ENCODE data around the gene DMRTA2.

Gene DMRTA2

GRCh38 chr1:50421768-50422674 is 1.2 kb downstream of the DMRTA2 start:
- no peaks in the 10 kb centered on the region for H3K9me3 ChIP-seq (ENCODE audit: control insufficient read depth, insufficient read depth, low read length)
- peaks cover 99% of the 10 kb centered on the region for H3K27me3 ChIP-seq (ENCODE audit: control insufficient read depth, insufficient read depth, low read length)
- H3K4me1 ChIP-seq (ENCODE audit: control insufficient read depth, insufficient read depth, low read length): peaks cover 2% of the 10 kb centered on the region
- no peak overlapping the region for H3K9ac ChIP-seq (ENCODE audit: low read depth, low read length)
- H3K36me3 ChIP-seq (ENCODE audit: control insufficient read depth, insufficient read depth, low read length): no peaks in the 10 kb centered on the region
- H3K4me3 ChIP-seq (ENCODE audit: low read depth, low read length): peak overlapping the region; percentile 56

DNA sequence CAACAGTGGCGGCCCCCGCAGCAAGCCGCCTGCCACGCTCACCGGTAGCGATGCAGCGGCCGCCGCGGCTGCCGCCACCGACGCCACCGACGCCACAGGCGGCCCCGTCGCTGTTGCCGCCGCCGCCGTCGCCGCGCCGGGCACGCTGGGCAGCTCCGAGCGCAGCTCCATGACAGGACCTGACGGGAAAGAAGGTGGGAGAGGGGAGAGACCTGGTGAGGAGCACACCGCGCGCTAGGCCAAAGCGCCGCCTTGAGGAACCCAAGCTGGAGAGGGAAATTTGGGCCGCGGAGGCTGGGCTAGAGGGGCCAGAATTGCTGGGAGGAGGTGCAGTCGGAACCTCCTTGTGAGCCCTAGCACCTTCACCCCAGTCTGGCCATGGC is 1.9 kb downstream of the DMRTA2 start:
- H3K4me3 ChIP-seq (ENCODE audit: low read depth, low read length): peak overlapping the region; percentile 41
- no peaks in the 10 kb centered on the region for H3K36me3 ChIP-seq (ENCODE audit: control insufficient read depth, insufficient read depth, low read length)
- no peaks in the 10 kb centered on the region for H3K9me3 ChIP-seq (ENCODE audit: control insufficient read depth, insufficient read depth, low read length)
- peaks cover 99% of the 10 kb centered on the region for H3K27me3 ChIP-seq (ENCODE audit: control insufficient read depth, insufficient read depth, low read length)
- peaks cover 2% of the 10 kb centered on the region for H3K4me1 ChIP-seq (ENCODE audit: control insufficient read depth, insufficient read depth, low read length)
- no peak overlapping the region for H3K9ac ChIP-seq (ENCODE audit: low read depth, low read length)

- Histone ChIP-seq H3K9ac (ENCODE audit: low read depth, low read length) (no peak overlapping the region), H3K9me3 (ENCODE audit: control insufficient read depth, insufficient read depth, low read length) (no peaks in the 10 kb centered on the region), H3K36me3 (ENCODE audit: control insufficient read depth, insufficient read depth, low read length) (no peaks in the 10 kb centered on the region), H3K4me1 (ENCODE audit: control insufficient read depth, insufficient read depth, low read length) (peaks cover 2% of the 10 kb centered on the region), H3K27me3 (ENCODE audit: control insufficient read depth, insufficient read depth, low read length) (peaks cover 99% of the 10 kb centered on the region), H3K4me3 (ENCODE audit: low read depth, low read length) (peak overlapping the region; percentile 41)
These were observed 2.4 kb downstream of the DMRTA2 start for GRCh38 chr1:50420689-50421365.

GRCh38 chr1:50419907-50420677 is 3.2 kb downstream of the DMRTA2 start:
- peaks cover 99% of the 10 kb centered on the region for H3K27me3 ChIP-seq (ENCODE audit: control insufficient read depth, insufficient read depth, low read length)
- H3K9me3 ChIP-seq (ENCODE audit: control insufficient read depth, insufficient read depth, low read length): no peaks in the 10 kb centered on the region
- no peaks in the 10 kb centered on the region for H3K36me3 ChIP-seq (ENCODE audit: control insufficient read depth, insufficient read depth, low read length)
- H3K9ac ChIP-seq (ENCODE audit: low read depth, low read length): no peak overlapping the region
- peaks cover 2% of the 10 kb centered on the region for H3K4me1 ChIP-seq (ENCODE audit: control insufficient read depth, insufficient read depth, low read length)
- H3K4me3 ChIP-seq (ENCODE audit: low read depth, low read length): peak overlapping the region; percentile 41

DNA sequence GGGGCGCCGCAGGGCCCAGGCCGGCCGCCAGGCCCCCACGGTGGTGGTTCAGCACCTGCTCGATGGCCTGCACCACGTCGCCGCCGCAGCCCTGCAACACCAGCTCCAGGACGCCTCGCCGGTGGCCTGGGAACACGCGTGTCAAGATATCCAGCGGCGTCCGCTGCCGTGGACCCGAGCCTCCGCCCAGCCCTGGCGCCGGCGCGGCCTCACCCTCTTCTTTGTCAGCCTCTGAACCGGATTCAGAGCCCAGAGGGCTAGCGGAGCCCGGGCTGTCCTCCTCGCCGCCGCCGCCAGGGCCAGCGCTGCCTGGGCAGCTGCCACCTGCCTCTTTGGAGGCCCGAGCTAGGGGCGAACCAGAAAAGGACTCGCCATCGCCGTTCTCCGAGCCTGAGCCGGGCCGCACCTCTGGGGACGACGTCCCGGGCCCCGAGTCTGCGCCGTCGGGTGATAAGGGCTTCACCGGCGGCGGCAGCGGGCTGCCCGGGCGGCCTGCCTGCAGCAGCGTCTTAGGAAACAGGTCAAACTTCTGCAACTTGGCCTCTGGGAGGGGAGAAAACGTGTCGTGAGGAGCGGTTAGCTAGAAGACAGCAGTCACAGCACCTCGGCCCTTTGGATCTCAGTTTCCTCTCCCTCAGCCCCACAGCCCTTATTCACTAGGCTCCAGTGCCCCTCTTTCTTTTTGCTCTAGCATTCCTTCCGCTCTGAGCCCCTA is 3.9 kb downstream of the DMRTA2 start:
- H3K27me3 ChIP-seq (ENCODE audit: control insufficient read depth, insufficient read depth, low read length): peaks cover 99% of the 10 kb centered on the region
- H3K9me3 ChIP-seq (ENCODE audit: control insufficient read depth, insufficient read depth, low read length): no peaks in the 10 kb centered on the region
- H3K9ac ChIP-seq (ENCODE audit: low read depth, low read length): no peak overlapping the region
- peaks cover 2% of the 10 kb centered on the region for H3K4me1 ChIP-seq (ENCODE audit: control insufficient read depth, insufficient read depth, low read length)
- H3K36me3 ChIP-seq (ENCODE audit: control insufficient read depth, insufficient read depth, low read length): no peaks in the 10 kb centered on the region
- H3K4me3 ChIP-seq (ENCODE audit: low read depth, low read length): peak overlapping the region; percentile 37

- H3K36me3 ChIP-seq (ENCODE audit: control insufficient read depth, insufficient read depth, low read length): no peaks in the 10 kb centered on the region
- H3K4me3 ChIP-seq (ENCODE audit: low read depth, low read length): peak overlapping the region; percentile 39
- H3K9ac ChIP-seq (ENCODE audit: low read depth, low read length): no peak overlapping the region
- H3K4me1 ChIP-seq (ENCODE audit: control insufficient read depth, insufficient read depth, low read length): peaks cover 2% of the 10 kb centered on the region
- peaks cover 99% of the 10 kb centered on the region for H3K27me3 ChIP-seq (ENCODE audit: control insufficient read depth, insufficient read depth, low read length)
- no peaks in the 10 kb centered on the region for H3K9me3 ChIP-seq (ENCODE audit: control insufficient read depth, insufficient read depth, low read length)
These were observed 4.6 kb downstream of the DMRTA2 start for GRCh38 chr1:50418600-50419109.

DNA sequence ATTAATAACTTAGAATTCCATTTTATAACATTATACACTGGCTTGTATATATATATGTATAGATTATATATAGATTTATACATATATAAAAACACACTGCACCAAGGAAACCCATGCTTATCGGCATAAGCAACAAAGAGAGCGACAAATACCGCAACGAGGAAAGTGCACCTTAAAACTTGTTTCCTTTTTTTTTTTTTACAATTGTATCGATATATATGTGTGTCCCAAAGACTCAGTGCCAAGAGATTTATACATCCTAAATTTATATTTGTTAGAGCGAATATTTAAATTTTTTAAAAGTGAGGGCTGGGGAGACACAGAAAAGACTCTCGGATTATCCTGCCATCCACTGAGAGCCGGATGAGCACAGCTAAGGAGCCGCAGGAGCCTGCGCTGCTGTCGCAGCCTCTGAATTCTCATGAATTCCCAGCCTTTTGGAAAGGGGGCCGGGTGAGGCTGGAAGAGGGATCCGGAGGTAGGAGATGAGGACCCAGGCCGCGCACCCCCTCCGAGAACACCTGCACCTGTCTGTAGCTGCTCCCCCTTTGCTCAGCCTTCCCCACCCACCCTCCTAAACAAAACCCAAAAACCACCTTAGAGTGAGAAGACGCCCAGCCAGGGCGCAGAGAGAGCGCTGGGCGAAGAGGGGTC is 5.2 kb downstream of the DMRTA2 start:
- H3K4me1 ChIP-seq (ENCODE audit: control insufficient read depth, insufficient read depth, low read length): peaks cover 2% of the 10 kb centered on the region
- H3K27me3 ChIP-seq (ENCODE audit: control insufficient read depth, insufficient read depth, low read length): peaks cover 99% of the 10 kb centered on the region
- H3K9me3 ChIP-seq (ENCODE audit: control insufficient read depth, insufficient read depth, low read length): no peaks in the 10 kb centered on the region
- no peak overlapping the region for H3K4me3 ChIP-seq (ENCODE audit: low read depth, low read length)
- no peaks in the 10 kb centered on the region for H3K36me3 ChIP-seq (ENCODE audit: control insufficient read depth, insufficient read depth, low read length)
- H3K9ac ChIP-seq (ENCODE audit: low read depth, low read length): no peak overlapping the region

DNA sequence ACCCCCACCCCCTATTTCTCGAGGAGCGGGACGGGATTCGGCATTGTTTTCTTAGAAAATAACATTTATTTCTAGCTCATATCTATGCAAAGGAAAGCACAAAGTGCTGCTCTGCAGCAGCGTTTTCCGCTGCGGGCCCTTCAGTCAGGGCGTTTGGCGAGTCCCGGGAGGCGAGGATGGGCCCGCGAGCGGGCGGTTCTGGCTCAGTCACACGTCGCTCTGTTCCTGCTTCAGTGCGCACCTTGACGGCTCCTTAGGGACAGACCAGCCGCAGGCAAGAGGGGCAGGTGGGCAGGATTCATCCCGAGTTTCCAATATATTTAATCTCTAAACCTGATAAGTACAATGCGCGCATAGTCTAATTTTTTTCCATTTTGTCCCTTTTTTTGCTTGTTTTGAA is 5.7 kb downstream of the DMRTA2 start:
- Histone ChIP-seq H3K9ac (ENCODE audit: low read depth, low read length) (no peak overlapping the region), H3K4me3 (ENCODE audit: low read depth, low read length) (peak overlapping the region; percentile 50), H3K27me3 (ENCODE audit: control insufficient read depth, insufficient read depth, low read length) (peaks cover 99% of the 10 kb centered on the region), H3K36me3 (ENCODE audit: control insufficient read depth, insufficient read depth, low read length) (no peaks in the 10 kb centered on the region), H3K9me3 (ENCODE audit: control insufficient read depth, insufficient read depth, low read length) (no peaks in the 10 kb centered on the region), H3K4me1 (ENCODE audit: control insufficient read depth, insufficient read depth, low read length) (peaks cover 1% of the 10 kb centered on the region)

DNA sequence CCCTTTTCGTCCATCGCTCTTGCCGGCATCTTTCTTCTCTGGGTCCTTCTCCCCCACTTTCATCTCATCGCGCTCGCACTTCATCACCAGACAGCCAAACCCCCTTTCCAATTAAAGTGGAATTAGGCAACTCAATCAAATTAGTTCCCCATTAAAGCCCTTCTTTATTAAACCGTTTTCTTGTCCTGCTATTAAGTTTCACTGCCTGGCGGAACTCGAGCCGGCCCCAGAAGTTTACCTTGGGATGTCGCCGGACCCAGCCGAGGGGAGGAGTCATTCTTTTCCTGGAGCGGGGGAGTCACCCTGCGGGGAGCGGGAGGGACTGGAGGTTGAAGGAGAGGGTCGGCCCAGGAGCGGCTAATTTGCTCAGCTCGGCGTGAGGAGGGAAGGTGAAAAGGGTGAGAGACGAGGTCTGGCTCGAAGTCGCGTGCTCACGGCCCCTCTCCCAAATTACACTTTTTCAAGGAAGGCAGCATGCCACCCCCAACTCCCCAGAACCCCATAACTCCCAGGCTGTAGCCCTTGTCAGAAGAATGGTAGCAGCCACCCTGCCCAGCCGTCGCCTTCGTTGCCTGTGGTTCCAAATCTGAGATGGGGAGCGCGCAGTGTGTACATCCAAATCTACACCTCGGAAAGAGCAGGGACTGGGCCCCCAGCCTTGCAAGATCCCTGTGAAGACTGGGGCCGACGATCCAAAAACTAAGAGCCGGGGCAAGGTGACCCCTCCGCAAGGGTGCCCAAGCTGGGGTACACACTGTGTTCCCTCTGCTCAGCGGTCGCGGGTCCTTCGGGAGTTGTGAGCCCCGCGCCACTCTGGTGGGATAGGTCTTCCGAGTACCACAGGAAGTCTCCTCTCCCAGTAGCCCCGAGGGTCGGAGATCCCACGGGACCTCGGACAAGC is 6.4 kb downstream of the DMRTA2 start:
- H3K4me3 ChIP-seq (ENCODE audit: low read depth, low read length): peak overlapping the region; percentile 50
- H3K36me3 ChIP-seq (ENCODE audit: control insufficient read depth, insufficient read depth, low read length): no peaks in the 10 kb centered on the region
- no peak overlapping the region for H3K9ac ChIP-seq (ENCODE audit: low read depth, low read length)
- H3K27me3 ChIP-seq (ENCODE audit: control insufficient read depth, insufficient read depth, low read length): peaks cover 98% of the 10 kb centered on the region
- no peaks in the 10 kb centered on the region for H3K4me1 ChIP-seq (ENCODE audit: control insufficient read depth, insufficient read depth, low read length)
- no peaks in the 10 kb centered on the region for H3K9me3 ChIP-seq (ENCODE audit: control insufficient read depth, insufficient read depth, low read length)

DNA sequence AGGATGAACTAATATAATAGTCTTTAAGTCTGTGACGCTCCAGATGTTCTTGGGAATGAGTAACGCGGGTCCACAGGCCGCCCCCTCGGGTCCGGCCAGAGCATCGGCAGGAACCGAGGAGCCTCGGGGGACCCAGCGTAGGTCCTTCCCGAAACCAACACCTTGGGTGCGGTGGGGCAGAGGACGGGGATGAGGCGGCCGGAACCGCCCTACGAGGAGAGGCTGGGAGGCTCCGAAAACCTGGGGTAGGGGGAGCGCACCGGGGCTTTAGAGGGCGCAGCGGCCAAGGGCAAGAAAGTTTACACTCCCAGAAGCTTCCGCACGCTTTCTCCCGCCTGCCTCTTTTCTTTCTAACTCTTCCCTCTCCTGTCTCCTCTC is 7.1 kb downstream of the DMRTA2 start:
- no peaks in the 10 kb centered on the region for H3K36me3 ChIP-seq (ENCODE audit: control insufficient read depth, insufficient read depth, low read length)
- H3K9me3 ChIP-seq (ENCODE audit: control insufficient read depth, insufficient read depth, low read length): no peaks in the 10 kb centered on the region
- H3K27me3 ChIP-seq (ENCODE audit: control insufficient read depth, insufficient read depth, low read length): peaks cover 98% of the 10 kb centered on the region
- peak overlapping the region; percentile 50 for H3K4me3 ChIP-seq (ENCODE audit: low read depth, low read length)
- H3K4me1 ChIP-seq (ENCODE audit: control insufficient read depth, insufficient read depth, low read length): no peaks in the 10 kb centered on the region
- no peak overlapping the region for H3K9ac ChIP-seq (ENCODE audit: low read depth, low read length)
